Fibroblast of lung (primary cell): Measurements from ENCODE around the gene MED17. TPM values are rescaled to one million over a fixed set of nuclear protein-coding genes. Genes with fewer than 3 reads are reported as not detected.

Experiments used
- DNase-seq, 2 donors: peaks; one replicate each; pipeline versions ENCODE4 v3.0.0 to v3.0.0-alpha.2; 2010; ENCODE audit warnings: low read depth in 2 of 2
- H2AFZ ChIP-seq: 2 replicates; pipeline ENCODE4 v1.5.1; 2012; ENCODE audit warnings: low read length, control low read depth, inconsistent platforms
- H3K27ac ChIP-seq: 2 replicates; pipeline ENCODE4 v1.5.1; 2011; ENCODE audit warnings: low read length, control low read depth; ENCODE audit not compliant: insufficient read depth
- H3K27me3 ChIP-seq: 2 replicates; pipeline ENCODE4 v1.5.1; 2011; ENCODE audit warnings: mild to moderate bottlenecking, low read length; ENCODE audit not compliant: control insufficient read depth, insufficient read depth
- H3K36me3 ChIP-seq: 2 replicates; pipeline ENCODE4 v1.5.1; 2011; ENCODE audit warnings: low read length; ENCODE audit not compliant: control insufficient read depth, insufficient read depth
- H3K4me1 ChIP-seq: 2 replicates; pipeline ENCODE4 v1.5.1; 2011; ENCODE audit warnings: low read length; ENCODE audit not compliant: control insufficient read depth, insufficient read depth; ENCODE audit errors: extremely low read depth
- H3K4me2 ChIP-seq: 2 replicates; pipeline ENCODE4 v1.5.1; 2011; ENCODE audit warnings: low read length, control low read depth; ENCODE audit not compliant: insufficient read depth; ENCODE audit errors: extremely low read depth
- H3K4me3 ChIP-seq, 4 experiments: fragments of 200-600 bp in 1 of 4; sonication (generic) in 1 of 4; replicated peaks in 1 of 4; 2 replicates each; pipeline ENCODE4 v1.5.1; 2011 to 2016; ENCODE audit warnings: low read length in 4 of 4, low read depth in 3 of 4, mild to moderate bottlenecking in 3 of 4, control low read depth in 2 of 4, inconsistent platforms in 1 of 4, mixed read lengths in 1 of 4; ENCODE audit not compliant: insufficient read depth in 1 of 4; ENCODE audit errors: control extremely low read depth in 1 of 4
- H3K79me2 ChIP-seq: 2 replicates; pipeline ENCODE4 v1.5.1; 2012; ENCODE audit warnings: mild to moderate bottlenecking, low read length, inconsistent platforms; ENCODE audit not compliant: control insufficient read depth, insufficient read depth
- H3K9ac ChIP-seq: 2 replicates; pipeline ENCODE4 v1.5.1; 2011; ENCODE audit warnings: mild to moderate bottlenecking, low read length, control low read depth; ENCODE audit not compliant: insufficient read depth
- H3K9me3 ChIP-seq: 2 replicates; pipeline ENCODE4 v1.5.1; 2012; ENCODE audit warnings: low read depth, low read length; ENCODE audit not compliant: control insufficient read depth, insufficient read depth
- H4K20me1 ChIP-seq: 2 replicates; pipeline ENCODE4 v1.5.1; 2011; ENCODE audit warnings: low read length; ENCODE audit not compliant: control insufficient read depth, insufficient read depth; ENCODE audit errors: extremely low read depth
- CTCF ChIP-seq, 2 donors: IDR thresholded peaks in 1 of 2; conservative IDR thresholded peaks in 1 of 2; 1 replicate in 1 of 2; 2 replicates in 1 of 2; pipeline ENCODE4 v1.5.1; 2011 to 2012; ENCODE audit warnings: low read length in 2 of 2, control low read depth in 1 of 2, inconsistent platforms in 1 of 2, low read depth in 1 of 2, mild to moderate bottlenecking in 1 of 2
- EZH2 ChIP-seq: IDR thresholded peaks from 2 replicates; pipeline ENCODE4 v1.5.1; 2012; ENCODE audit warnings: low read length, control low read depth, mild to moderate bottlenecking; ENCODE audit errors: missing control alignments
- polyA plus RNA-seq, 2 donors: library from polyadenylated mRNA; depleted of rRNA in 1 of 2; stranded (reverse) in 1 of 2; unstranded in 1 of 2; fragments of >200 nt; gene quantifications; 2 replicates each; pipeline ENCODE4 v1.2.1, GENCODE V29; 2011 to 2012; ENCODE audit warnings: missing spikeins in 1 of 2
- total RNA-seq: library from RNA; depleted of rRNA; stranded (reverse); fragments of >200 nt; gene quantifications from 2 replicates; pipeline ENCODE4 v1.2.1, GENCODE V29; 2014

Gene MED17
- total and polyA plus RNA-seq, 2 donors (not counting 1 experiment from before 2014, with no cell fraction given): 24.1 to 25.6 TPM

GRCh38 chr11:93849201-93849600 lies 65.1 kb downstream of the MED17 start:
- no peak overlapping the region for H3K4me2 ChIP-seq
- no peak for DNase-seq
- no peaks in the 10 kb centered on the region for H3K27me3 ChIP-seq
- TF ChIP-seq CTCF (conservative IDR thresholded peaks at IDR 0.05 in 1 of 2, IDR thresholded peaks at IDR 0.05 in 1 of 2; ENCODE audit: low read depth in 1 of 2, low read length in 2 of 2) (no peak), EZH2 (no peak)
- no peaks in the 10 kb centered on the region for H3K9me3 ChIP-seq
- peaks cover 2% of the 10 kb centered on the region for H3K4me1 ChIP-seq
- no peaks in the 10 kb centered on the region for H3K79me2 ChIP-seq
- no peak overlapping the region for H2AFZ ChIP-seq
- no peaks in the 10 kb centered on the region for H4K20me1 ChIP-seq
- H3K4me3 ChIP-seq: no peak overlapping the region
- H3K9ac ChIP-seq: no peak overlapping the region
- no peaks in the 10 kb centered on the region for H3K36me3 ChIP-seq
- no peak overlapping the region for H3K27ac ChIP-seq

- H3K4me3 ChIP-seq: peak overlapping the region; percentile 6 to 49 (median 34)
- no peaks in the 10 kb centered on the region for H4K20me1 ChIP-seq
- peak overlapping the region; percentile 67 for H3K4me2 ChIP-seq
- peak; percentile 28 to 50 for DNase-seq
- no peaks in the 10 kb centered on the region for H3K27me3 ChIP-seq
- H3K79me2 ChIP-seq: no peaks in the 10 kb centered on the region
- no peak overlapping the region for H3K27ac ChIP-seq
- H3K9ac ChIP-seq: peak overlapping the region; percentile 42
- no peak for TF ChIP-seq EZH2
- no peak for TF ChIP-seq CTCF (conservative IDR thresholded peaks at IDR 0.05 in 1 of 2, IDR thresholded peaks at IDR 0.05 in 1 of 2; ENCODE audit: low read depth in 1 of 2, low read length in 2 of 2)
- H3K36me3 ChIP-seq: no peaks in the 10 kb centered on the region
- peaks cover 2% of the 10 kb centered on the region for H3K4me1 ChIP-seq
- peak overlapping the region; percentile 73 for H2AFZ ChIP-seq
- no peaks in the 10 kb centered on the region for H3K9me3 ChIP-seq
These were observed 65.9 kb downstream of the MED17 start for GRCh38 chr11:93849751-93850593.

GRCh38 chr11:93850594-93851018 lies 66.5 kb downstream of the MED17 start, which contains the start of gene VSTM5:
TSS of gene VSTM5 (minus strand) at chr11:93850618. CDS start at chr11:93850502, 116 bp downstream.
- Histone ChIP-seq H3K9me3 (no peaks in the 10 kb centered on the region), H4K20me1 (no peaks in the 10 kb centered on the region), H2AFZ (peak within 1 kb of the TSS; percentile 73), H3K27ac (no peak within 1 kb of the TSS), H3K27me3 (no peaks in the 10 kb centered on the region), H3K4me1 (peaks cover 1% of the 10 kb centered on the region), H3K4me2 (peak within 1 kb of the TSS; percentile 67), H3K4me3 (peak within 1 kb of the TSS; percentile 6 to 49 (median 34)), H3K36me3 (no peaks in the 10 kb centered on the region), H3K79me2 (no peaks in the 10 kb centered on the region), H3K9ac (peak within 1 kb of the TSS; percentile 42)
- TF ChIP-seq CTCF (conservative IDR thresholded peaks at IDR 0.05 in 1 of 2, IDR thresholded peaks at IDR 0.05 in 1 of 2; ENCODE audit: low read depth in 1 of 2, low read length in 2 of 2): no peak
- TF ChIP-seq EZH2: no peak
- no peak for DNase-seq
